ENCODE measurements around the gene CUEDC1. TPM values are rescaled to one million over a fixed set of nuclear protein-coding genes. Genes with fewer than 3 reads are reported as not detected.
"Not testable (repeated sequence)": the region's sequence is repeated elsewhere in the genome, so short reads cannot be mapped to it uniquely, and the experiment has no call there.

The CUEDC1 gene
- total RNA-seq, 4 donors from 2014 or later = 35.7 to 60.3 (median 45.6) TPM

DNA sequence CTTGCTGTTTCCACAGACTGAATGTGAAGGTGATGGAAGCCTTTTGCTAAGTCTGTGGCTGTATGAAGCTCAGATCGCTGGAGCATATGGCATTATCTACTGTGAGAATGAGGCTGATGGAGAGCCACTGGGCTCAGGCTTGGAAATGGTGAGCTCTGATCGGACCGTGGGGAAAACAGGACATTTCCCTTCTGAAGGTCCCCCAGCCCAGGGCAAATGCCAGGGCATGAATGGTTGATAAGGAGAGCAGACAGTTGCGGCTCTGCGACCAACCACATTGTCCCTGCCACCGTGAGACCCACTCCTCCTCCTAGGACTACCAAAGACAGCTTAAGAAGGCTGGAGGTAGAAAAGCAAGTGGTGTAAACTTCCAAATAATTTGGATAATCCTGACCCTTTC is 4.7 kb upstream of the CUEDC1 start:
- H3K4me1 ChIP-seq = peaks cover 0 to 16% (median 0%) of the 10 kb centered on the region in 3 donors

DNA sequence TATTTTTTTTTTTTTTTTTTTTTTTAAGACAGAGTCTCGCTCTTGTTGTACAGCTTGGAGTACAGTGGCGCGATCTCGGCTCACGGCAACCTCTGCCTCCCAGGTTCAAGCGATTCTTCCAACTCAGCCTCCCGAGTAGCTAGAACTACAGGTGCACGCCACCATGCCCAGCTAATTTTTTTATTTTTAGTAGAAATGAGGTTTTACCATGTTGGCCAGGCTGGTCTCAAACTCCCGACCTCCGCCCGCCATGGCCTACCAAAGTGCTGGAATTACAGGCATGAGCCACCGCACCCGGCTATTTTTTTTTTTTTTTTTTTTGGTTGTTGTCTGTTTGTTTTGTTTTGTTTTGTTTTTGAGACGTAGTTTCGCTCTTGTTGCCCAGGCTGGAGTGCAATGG is 3.2 kb upstream of the CUEDC1 start:
- not testable (repeated sequence) for H3K27ac ChIP-seq, H3K27me3 ChIP-seq, H3K36me3 ChIP-seq, H3K4me3 ChIP-seq, ATAC-seq, H3K9me3 ChIP-seq
- WGBS, 2 donors (ENCODE audit: low coverage in 1 of 2) = 94% methylated on average over 9 of the region's 15 CpGs; no CpG with 5 or more reads in 1 of the 2 donors
- H3K4me1 ChIP-seq = peaks cover 3 to 27% (median 7%) of the 10 kb centered on the region in 3 donors

More for the DNA sequence above, 4.7 kb upstream of the CUEDC1 start:
- no peak overlapping the region for H3K27ac ChIP-seq
- no peaks in the 10 kb centered on the region for H3K9me3 ChIP-seq
- WGBS, 2 donors (ENCODE audit: low coverage in 1 of 2) = 90% methylated on average over 3 of the region's 6 CpGs; no CpG with 5 or more reads in 1 of the 2 donors
- ATAC-seq = no peak
- no peak overlapping the region for H3K4me3 ChIP-seq
- no peaks in the 10 kb centered on the region for H3K36me3 ChIP-seq
- H3K27me3 ChIP-seq = no peaks in the 10 kb centered on the region
- no peak for TF ChIP-seq POLR2AphosphoS5 (IDR thresholded peaks at IDR 0.05)
- TF ChIP-seq, protein P1, sequence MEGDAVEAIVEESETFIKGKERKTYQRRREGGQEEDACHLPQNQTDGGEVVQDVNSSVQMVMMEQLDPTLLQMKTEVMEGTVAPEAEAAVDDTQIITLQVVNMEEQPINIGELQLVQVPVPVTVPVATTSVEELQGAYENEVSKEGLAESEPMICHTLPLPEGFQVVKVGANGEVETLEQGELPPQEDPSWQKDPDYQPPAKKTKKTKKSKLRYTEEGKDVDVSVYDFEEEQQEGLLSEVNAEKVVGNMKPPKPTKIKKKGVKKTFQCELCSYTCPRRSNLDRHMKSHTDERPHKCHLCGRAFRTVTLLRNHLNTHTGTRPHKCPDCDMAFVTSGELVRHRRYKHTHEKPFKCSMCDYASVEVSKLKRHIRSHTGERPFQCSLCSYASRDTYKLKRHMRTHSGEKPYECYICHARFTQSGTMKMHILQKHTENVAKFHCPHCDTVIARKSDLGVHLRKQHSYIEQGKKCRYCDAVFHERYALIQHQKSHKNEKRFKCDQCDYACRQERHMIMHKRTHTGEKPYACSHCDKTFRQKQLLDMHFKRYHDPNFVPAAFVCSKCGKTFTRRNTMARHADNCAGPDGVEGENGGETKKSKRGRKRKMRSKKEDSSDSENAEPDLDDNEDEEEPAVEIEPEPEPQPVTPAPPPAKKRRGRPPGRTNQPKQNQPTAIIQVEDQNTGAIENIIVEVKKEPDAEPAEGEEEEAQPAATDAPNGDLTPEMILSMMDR (IDR thresholded peaks at IDR 0.05) = no peak
- no peak for TF ChIP-seq POLR2A (IDR thresholded peaks at IDR 0.05)
- no peak for TF ChIP-seq EP300 (IDR thresholded peaks at IDR 0.05)

DNA sequence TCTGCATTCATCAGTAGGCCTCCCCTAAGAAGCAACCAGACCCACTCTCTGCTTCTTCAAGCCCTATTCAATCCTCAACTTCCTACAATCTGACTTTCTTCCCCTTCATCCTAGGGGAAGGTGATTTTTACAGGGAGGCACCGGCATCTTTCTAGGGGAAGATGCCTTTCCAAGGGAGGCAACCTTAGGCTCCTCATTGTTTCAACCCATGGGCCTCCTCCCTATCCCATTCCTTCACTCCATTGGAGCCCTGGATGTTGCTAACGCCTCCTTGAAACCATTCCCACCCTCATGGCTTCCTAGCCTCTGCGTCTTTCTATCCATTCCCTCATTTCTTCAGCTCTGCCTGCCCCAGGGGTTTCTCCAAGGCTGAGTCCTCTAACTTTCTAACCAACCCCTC is 2.7 kb upstream of the CUEDC1 start:
- Histone ChIP-seq H3K36me3 (no peaks in the 10 kb centered on the region), H3K27ac (peak overlapping the region in 2 of 4 donors; percentile 100), H3K27me3 (no peaks in the 10 kb centered on the region), H3K4me1 (peaks cover 3 to 32% (median 12%) of the 10 kb centered on the region in 3 donors), H3K4me3 (no peak overlapping the region), H3K9me3 (no peaks in the 10 kb centered on the region)
- WGBS, 2 donors (ENCODE audit: low coverage in 1 of 2) = 80% methylated on average over 3 of the region's 3 CpGs; no CpG with 5 or more reads in 1 of the 2 donors
- TF ChIP-seq, protein P1 (IDR thresholded peaks at IDR 0.05) = no peak
- TF ChIP-seq EP300 (IDR thresholded peaks at IDR 0.05) (no peak), POLR2AphosphoS5 (IDR thresholded peaks at IDR 0.05) (no peak), POLR2A (IDR thresholded peaks at IDR 0.05) (no peak)
- no peak for ATAC-seq

DNA sequence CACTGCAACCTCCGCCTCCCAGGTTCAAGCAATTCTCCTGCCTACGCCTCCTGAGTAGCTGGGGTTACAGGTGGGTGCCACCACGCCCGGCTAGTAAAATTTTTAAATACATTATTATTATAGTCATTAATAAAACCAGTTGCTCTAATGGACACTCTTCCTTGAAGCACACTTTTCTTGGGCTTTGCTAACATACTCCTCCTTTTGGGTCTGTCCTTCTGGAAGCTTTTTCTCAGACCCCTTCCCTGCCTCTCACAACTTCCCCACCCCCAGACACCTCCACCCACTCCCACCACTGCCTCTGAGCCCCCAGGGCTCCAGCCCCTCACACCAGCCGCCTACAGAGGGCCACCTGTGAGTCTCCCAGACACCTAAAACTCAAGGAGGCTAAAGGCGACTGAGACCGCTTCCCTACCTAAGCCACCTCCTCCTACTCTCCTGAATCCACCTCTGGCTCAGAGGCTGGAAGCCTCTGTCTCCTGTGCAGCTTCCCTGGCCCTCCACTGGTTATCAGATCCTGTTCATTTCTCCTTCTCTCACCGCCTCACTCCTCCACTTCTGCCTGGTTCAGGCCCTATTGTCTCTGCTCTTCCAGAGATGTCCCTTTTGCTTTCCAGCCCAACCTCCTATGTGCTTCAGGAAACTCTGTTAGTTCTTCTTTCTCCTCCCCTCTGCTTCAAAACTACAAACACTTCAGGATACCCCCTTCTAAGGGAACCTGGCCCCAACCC is 2.1 kb upstream of the CUEDC1 start:
- WGBS, 2 donors (ENCODE audit: low coverage in 1 of 2) = 78 to 95% methylated on average over 3 to 7 of the region's 8 CpGs
- TF ChIP-seq POLR2AphosphoS5 (IDR thresholded peaks at IDR 0.05) (no peak), POLR2A (IDR thresholded peaks at IDR 0.05) (no peak), EP300 (IDR thresholded peaks at IDR 0.05) (no peak)
- TF ChIP-seq, protein P1 (IDR thresholded peaks at IDR 0.05) = no peak
- Histone ChIP-seq H3K36me3 (no peaks in the 10 kb centered on the region), H3K9me3 (no peaks in the 10 kb centered on the region), H3K27me3 (no peaks in the 10 kb centered on the region), H3K4me1 (peaks cover 3 to 38% (median 18%) of the 10 kb centered on the region in 3 donors), H3K4me3 (no peak overlapping the region), H3K27ac (peak overlapping the region in 2 of 4 donors; percentile 100)
- ATAC-seq = no peak

DNA sequence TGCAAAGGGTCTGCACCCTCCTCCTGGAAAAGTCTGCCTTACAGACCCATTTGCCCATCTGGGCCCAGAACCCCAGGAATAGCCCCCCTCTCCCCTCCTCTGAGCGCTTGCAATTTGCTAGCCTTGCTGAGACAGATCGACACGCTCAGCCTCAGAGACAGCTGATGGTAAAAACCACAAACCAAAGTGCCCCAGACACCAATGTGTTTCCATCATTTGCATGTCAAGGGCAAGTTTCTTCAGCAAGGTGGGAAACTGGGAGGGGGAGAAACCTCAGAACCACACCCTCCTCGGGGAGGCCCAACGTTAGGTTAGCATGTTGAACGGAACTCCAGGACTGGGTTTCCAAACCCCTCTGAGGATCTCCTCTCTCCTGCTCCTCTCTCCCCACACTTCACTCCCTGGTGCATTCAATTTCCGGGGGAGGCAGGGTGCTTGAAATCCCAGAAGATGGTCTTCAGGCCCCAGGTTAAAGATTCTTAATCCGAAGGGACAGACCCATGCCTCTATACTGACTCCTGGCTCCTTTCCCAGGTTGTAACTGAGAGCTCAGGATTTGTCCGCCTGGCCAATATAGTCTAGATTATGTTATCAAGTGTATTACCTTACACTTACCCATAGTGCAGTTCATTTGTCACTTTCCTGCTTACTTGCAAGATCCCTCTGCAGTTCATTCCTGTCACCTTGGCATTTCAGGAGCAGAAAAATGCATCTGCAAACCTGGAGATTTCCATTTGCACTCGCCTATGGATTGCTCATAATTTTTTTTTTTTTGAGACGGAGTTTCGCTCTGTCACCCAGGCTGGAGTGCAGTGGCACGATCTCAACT is 1.3 kb upstream of the CUEDC1 start:
- Histone ChIP-seq H3K36me3 (no peaks in the 10 kb centered on the region), H3K27me3 (no peaks in the 10 kb centered on the region), H3K4me1 (peaks cover 3 to 45% (median 22%) of the 10 kb centered on the region in 3 donors), H3K9me3 (no peaks in the 10 kb centered on the region), H3K4me3 (no peak overlapping the region), H3K27ac (peak overlapping the region; percentile 87 to 100 (median 100))
- no peak for ATAC-seq
- 50 to 63% methylated on average over 3 to 7 of the region's 13 CpGs for WGBS, 2 donors (ENCODE audit: low coverage in 1 of 2)
- TF ChIP-seq EP300 (IDR thresholded peaks at IDR 0.05) (no peak), POLR2AphosphoS5 (IDR thresholded peaks at IDR 0.05) (no peak), POLR2A (IDR thresholded peaks at IDR 0.05) (no peak)
- TF ChIP-seq, protein P1 (IDR thresholded peaks at IDR 0.05) = no peak
